B cell (primary cell): ENCODE data around the gene ZNF777.
"Not testable (repeated sequence)": the region's sequence is repeated elsewhere in the genome, so short reads cannot be mapped to it uniquely, and the experiment has no call there.

ENCODE experiments used
- EZH2 ChIP-seq: IDR thresholded peaks from 2 replicates; pipeline ENCODE4 v1.6.1; 2012; ENCODE audit warnings: borderline replicate concordance, low read depth, mild to moderate bottlenecking, moderate library complexity, low read length; ENCODE audit not compliant: insufficient read depth, poor library complexity, severe bottlenecking
- TF ChIP-seq, protein P1 (sequence below): fragments of 200-600 bp; IDR thresholded peaks from one replicate; pipeline ENCODE4 v1.8.0; 2022; ENCODE audit warnings: antibody characterized with exemption, mild to moderate bottlenecking

DNA sequence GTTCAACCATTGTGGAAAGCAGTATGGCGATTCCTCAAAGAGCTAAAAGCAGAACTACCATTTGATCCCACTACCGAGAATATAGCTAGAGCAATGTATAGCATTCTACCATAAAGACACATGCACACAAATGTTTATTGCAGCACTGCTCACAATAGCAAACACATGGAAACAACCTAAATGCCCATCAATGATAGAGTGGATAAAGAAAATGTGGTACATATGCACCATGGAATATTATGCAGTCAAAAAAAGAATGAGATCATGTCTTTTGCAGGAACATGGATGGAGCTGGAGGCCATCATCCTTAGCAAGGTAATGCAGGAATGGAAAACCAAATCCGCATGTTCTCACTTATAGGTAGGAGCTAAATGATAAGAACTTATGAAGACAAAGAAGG is 47.8 kb downstream of the ZNF777 start:
- TF ChIP-seq, protein P1, sequence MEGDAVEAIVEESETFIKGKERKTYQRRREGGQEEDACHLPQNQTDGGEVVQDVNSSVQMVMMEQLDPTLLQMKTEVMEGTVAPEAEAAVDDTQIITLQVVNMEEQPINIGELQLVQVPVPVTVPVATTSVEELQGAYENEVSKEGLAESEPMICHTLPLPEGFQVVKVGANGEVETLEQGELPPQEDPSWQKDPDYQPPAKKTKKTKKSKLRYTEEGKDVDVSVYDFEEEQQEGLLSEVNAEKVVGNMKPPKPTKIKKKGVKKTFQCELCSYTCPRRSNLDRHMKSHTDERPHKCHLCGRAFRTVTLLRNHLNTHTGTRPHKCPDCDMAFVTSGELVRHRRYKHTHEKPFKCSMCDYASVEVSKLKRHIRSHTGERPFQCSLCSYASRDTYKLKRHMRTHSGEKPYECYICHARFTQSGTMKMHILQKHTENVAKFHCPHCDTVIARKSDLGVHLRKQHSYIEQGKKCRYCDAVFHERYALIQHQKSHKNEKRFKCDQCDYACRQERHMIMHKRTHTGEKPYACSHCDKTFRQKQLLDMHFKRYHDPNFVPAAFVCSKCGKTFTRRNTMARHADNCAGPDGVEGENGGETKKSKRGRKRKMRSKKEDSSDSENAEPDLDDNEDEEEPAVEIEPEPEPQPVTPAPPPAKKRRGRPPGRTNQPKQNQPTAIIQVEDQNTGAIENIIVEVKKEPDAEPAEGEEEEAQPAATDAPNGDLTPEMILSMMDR = not testable (repeated sequence)
- not testable (repeated sequence) for TF ChIP-seq EZH2
